Measurements from ENCODE around the gene GRIN3B. TPM values are rescaled to one million over a fixed set of nuclear protein-coding genes. Genes with fewer than 3 reads are reported as not detected.
A peak's percentile ranks its signal among the peaks of the same experiment; 100 is the strongest.

GRIN3B gene
- total and polyA plus RNA-seq, 4 donors, result 0.22 to 1.5 (median 0.80) TPM

- no peak for DNase-seq (ENCODE audit: low read depth in 4 of 6, low spot score in 6 of 6)
- 21% methylated on average over 30 of the region's 32 CpGs for WGBS (ENCODE audit: insufficient coverage)
- Histone ChIP-seq H3K4me3 (ENCODE audit: low read depth, low read length) (no peak overlapping the region), H3K36me3 (ENCODE audit: control insufficient read depth, insufficient read depth, low read length) (peaks cover 21% of the 10 kb centered on the region), H3K27ac (ENCODE audit: low read depth, low read length) (no peak overlapping the region), H3K4me1 (ENCODE audit: control insufficient read depth, insufficient read depth, low read length) (peaks cover 34% of the 10 kb centered on the region), H3K9me3 (ENCODE audit: control insufficient read depth, insufficient read depth, low read length) (no peaks in the 10 kb centered on the region), H3K27me3 (ENCODE audit: control insufficient read depth, insufficient read depth, low read length) (no peaks in the 10 kb centered on the region)
These were observed 19.9 kb upstream of the GRIN3B start for GRCh38 chr19:980133-980998.

- Histone ChIP-seq H3K36me3 (ENCODE audit: control insufficient read depth, insufficient read depth, low read length) (peaks cover 32% of the 10 kb centered on the region), H3K9me3 (ENCODE audit: control insufficient read depth, insufficient read depth, low read length) (no peaks in the 10 kb centered on the region), H3K4me3 (ENCODE audit: low read depth, low read length) (peak overlapping the region; percentile 24), H3K4me1 (ENCODE audit: control insufficient read depth, insufficient read depth, low read length) (peaks cover 34% of the 10 kb centered on the region), H3K27me3 (ENCODE audit: control insufficient read depth, insufficient read depth, low read length) (no peaks in the 10 kb centered on the region), H3K27ac (ENCODE audit: low read depth, low read length) (no peak overlapping the region)
- DNase-seq (ENCODE audit: low read depth in 4 of 6, low spot score in 6 of 6), result peak in 4 of 6 donors; percentile 40 to 82 (median 59)
- under 1% methylated on average over 43 of the region's 46 CpGs for WGBS (ENCODE audit: insufficient coverage)
These were observed 17.6 kb upstream of the GRIN3B start for GRCh38 chr19:982567-983170.

DNA sequence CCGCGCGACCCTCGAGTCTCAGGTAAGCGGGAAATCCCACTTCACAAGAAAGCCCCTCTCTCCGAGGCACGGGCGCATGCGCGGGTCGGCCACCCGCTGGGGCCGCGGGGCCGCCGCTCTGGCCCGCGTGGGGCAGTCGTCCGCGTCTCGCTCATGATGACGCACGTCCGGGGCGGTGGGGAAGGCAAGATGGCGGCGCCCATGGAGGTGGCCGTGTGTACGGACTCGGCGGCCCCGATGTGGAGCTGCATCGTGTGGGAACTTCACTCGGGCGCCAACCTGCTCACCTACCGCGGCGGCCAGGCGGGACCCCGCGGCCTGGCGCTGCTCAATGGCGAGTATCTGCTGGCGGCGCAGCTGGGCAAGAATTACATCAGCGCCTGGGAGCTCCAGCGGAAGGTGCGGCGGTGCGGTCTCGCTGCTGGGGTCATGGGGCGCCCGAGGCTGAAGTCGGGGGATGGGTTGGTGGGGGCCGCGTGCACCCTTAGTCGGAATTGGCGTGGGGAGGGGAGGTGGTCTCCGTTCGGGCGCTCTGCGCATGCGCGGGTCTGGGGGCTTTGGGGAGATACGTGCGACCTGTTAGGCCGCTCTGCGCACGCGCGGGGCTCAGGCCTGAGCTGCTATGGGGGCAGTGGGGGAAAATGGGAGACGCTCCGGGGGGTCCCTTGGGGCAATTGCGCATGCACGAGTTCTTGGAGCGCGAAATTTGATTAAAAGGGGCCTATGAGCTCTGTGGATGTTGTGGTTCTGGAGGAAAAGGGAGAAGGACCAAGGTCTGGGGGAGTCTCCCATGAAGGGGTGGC, 15.9 kb upstream of the GRIN3B start, which contains the start of gene WDR18:
Gene WDR18, plus strand, starts transcription at position 181 of the 803 bp plus-strand sequence. Its CDS starts 9 bp downstream, at position 190.
- under 1% methylated on average over 78 of the region's 78 CpGs for WGBS (ENCODE audit: insufficient coverage)
- peak within 1 kb of the TSS; percentile 88 for H3K27ac ChIP-seq (ENCODE audit: low read depth, low read length)
- H3K4me3 ChIP-seq (ENCODE audit: low read depth, low read length), result peak within 1 kb of the TSS; percentile 99

GRCh38 chr19:986083-986482, 14.1 kb upstream of the GRIN3B start:
- Histone ChIP-seq H3K4me1 (ENCODE audit: control insufficient read depth, insufficient read depth, low read length) (peaks cover 26% of the 10 kb centered on the region), H3K4me3 (ENCODE audit: low read depth, low read length) (no peak overlapping the region), H3K27ac (ENCODE audit: low read depth, low read length) (no peak overlapping the region), H3K27me3 (ENCODE audit: control insufficient read depth, insufficient read depth, low read length) (no peaks in the 10 kb centered on the region), H3K9me3 (ENCODE audit: control insufficient read depth, insufficient read depth, low read length) (no peaks in the 10 kb centered on the region), H3K36me3 (ENCODE audit: control insufficient read depth, insufficient read depth, low read length) (peaks cover 59% of the 10 kb centered on the region)
- 99% methylated on average over 10 of the region's 14 CpGs for WGBS (ENCODE audit: insufficient coverage)
- no peak for DNase-seq (ENCODE audit: low read depth in 4 of 6, low spot score in 6 of 6)

More for the DNA sequence above, 15.9 kb upstream of the GRIN3B start, which contains the start of gene WDR18:
- H3K4me1 ChIP-seq (ENCODE audit: control insufficient read depth, insufficient read depth, low read length), result peaks cover 33% of the 10 kb centered on the region
- peaks cover 46% of the 10 kb centered on the region for H3K36me3 ChIP-seq (ENCODE audit: control insufficient read depth, insufficient read depth, low read length)
- H3K9me3 ChIP-seq (ENCODE audit: control insufficient read depth, insufficient read depth, low read length), result no peaks in the 10 kb centered on the region
- H3K27me3 ChIP-seq (ENCODE audit: control insufficient read depth, insufficient read depth, low read length), result no peaks in the 10 kb centered on the region
- DNase-seq (ENCODE audit: low read depth in 4 of 6, low spot score in 6 of 6), result peak; percentile 80 to 99 (median 92)

DNA sequence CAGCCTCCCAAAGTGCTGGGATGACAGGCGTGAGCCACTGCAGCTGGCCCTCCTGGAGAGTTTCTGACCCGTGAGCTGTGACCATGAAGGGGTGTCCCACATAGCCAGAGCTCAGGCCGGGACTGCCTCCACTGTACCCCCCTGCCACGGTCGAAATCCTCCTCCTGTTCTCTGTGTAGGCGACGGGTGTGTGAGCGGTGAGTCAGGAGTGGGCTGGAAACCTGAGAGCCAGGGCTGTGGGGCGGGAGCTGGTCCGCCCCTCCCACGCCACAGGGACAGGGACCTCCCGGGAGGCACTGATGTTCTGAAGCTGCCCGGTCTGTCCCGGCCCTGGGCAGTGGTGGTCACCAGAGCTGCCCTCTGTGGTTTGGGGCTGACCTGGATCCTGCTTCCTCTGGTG, 12.1 kb upstream of the GRIN3B start:
- Histone ChIP-seq H3K27ac (ENCODE audit: low read depth, low read length) (no peak overlapping the region), H3K4me1 (ENCODE audit: control insufficient read depth, insufficient read depth, low read length) (peaks cover 18% of the 10 kb centered on the region), H3K36me3 (ENCODE audit: control insufficient read depth, insufficient read depth, low read length) (peaks cover 76% of the 10 kb centered on the region), H3K27me3 (ENCODE audit: control insufficient read depth, insufficient read depth, low read length) (no peaks in the 10 kb centered on the region), H3K4me3 (ENCODE audit: low read depth, low read length) (no peak overlapping the region), H3K9me3 (ENCODE audit: control insufficient read depth, insufficient read depth, low read length) (no peaks in the 10 kb centered on the region)
- 93% methylated on average over 14 of the region's 14 CpGs for WGBS (ENCODE audit: insufficient coverage)
- no peak for DNase-seq (ENCODE audit: low read depth in 4 of 6, low spot score in 6 of 6)

DNA sequence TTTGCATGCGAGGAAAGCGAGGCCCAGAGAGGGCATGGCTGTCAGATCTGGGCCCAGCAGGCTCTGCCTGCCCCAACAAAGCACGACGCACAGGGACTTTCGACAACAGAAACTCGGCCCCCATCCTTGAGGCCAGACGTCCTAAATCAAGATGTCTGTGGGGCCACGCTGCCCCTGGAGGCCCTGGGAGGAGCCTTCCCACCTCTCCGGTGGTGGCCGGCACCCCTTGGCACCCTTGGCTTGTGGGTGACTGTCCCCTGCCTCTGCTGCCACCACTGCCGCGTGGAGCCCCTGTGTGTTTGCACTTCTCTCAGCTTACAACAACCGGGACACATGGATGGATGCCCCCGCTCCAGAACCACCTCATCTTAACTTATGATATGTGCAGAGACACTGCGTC, 11.7 kb upstream of the GRIN3B start:
- no peak overlapping the region for H3K27ac ChIP-seq (ENCODE audit: low read depth, low read length)
- no peak for DNase-seq (ENCODE audit: low read depth in 4 of 6, low spot score in 6 of 6)
- no peaks in the 10 kb centered on the region for H3K9me3 ChIP-seq (ENCODE audit: control insufficient read depth, insufficient read depth, low read length)
- peaks cover 14% of the 10 kb centered on the region for H3K4me1 ChIP-seq (ENCODE audit: control insufficient read depth, insufficient read depth, low read length)
- H3K4me3 ChIP-seq (ENCODE audit: low read depth, low read length), result no peak overlapping the region
- WGBS (ENCODE audit: insufficient coverage), result 91% methylated on average over 15 of the region's 15 CpGs
- H3K27me3 ChIP-seq (ENCODE audit: control insufficient read depth, insufficient read depth, low read length), result no peaks in the 10 kb centered on the region
- peaks cover 80% of the 10 kb centered on the region for H3K36me3 ChIP-seq (ENCODE audit: control insufficient read depth, insufficient read depth, low read length)

DNA sequence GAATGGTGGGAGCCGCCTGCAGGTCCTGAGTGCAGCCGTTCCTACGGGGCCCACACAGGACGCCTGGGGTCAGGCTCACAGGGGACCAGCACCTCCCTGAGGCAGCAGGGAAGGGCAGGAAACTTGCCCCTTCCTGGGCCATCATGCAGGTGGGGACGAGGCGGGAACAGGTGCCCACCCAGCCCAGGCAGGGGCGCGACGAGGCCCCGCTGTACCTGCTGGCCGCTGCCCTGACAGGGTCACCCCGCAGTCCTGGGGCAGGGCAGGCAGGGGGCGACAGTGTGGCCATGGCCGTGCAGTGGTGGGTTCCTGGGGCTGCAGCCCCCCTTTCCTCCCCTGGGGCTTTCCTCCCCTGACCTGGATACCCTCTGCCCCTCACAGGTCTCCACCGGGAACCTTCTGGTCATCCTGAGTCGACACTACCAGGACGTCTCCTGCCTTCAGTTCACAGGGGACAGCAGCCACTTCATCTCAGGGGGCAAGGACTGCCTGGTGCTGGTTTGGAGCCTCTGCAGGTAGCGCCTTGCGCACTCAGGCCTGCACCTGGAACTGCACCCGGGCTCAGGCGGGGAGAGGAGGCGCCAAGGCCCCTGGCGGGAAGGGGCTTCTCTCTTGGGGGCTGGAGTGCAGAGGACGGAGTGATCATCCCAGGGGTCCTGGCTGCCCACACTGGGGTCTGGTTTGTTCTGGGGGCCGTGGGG, 10.7 kb upstream of the GRIN3B start:
- no peaks in the 10 kb centered on the region for H3K9me3 ChIP-seq (ENCODE audit: control insufficient read depth, insufficient read depth, low read length)
- H3K4me3 ChIP-seq (ENCODE audit: low read depth, low read length), result no peak overlapping the region
- peaks cover 88% of the 10 kb centered on the region for H3K36me3 ChIP-seq (ENCODE audit: control insufficient read depth, insufficient read depth, low read length)
- peaks cover 8% of the 10 kb centered on the region for H3K4me1 ChIP-seq (ENCODE audit: control insufficient read depth, insufficient read depth, low read length)
- no peaks in the 10 kb centered on the region for H3K27me3 ChIP-seq (ENCODE audit: control insufficient read depth, insufficient read depth, low read length)
- no peak for DNase-seq (ENCODE audit: low read depth in 4 of 6, low spot score in 6 of 6)
- H3K27ac ChIP-seq (ENCODE audit: low read depth, low read length), result no peak overlapping the region
- WGBS (ENCODE audit: insufficient coverage), result 91% methylated on average over 25 of the region's 25 CpGs

DNA sequence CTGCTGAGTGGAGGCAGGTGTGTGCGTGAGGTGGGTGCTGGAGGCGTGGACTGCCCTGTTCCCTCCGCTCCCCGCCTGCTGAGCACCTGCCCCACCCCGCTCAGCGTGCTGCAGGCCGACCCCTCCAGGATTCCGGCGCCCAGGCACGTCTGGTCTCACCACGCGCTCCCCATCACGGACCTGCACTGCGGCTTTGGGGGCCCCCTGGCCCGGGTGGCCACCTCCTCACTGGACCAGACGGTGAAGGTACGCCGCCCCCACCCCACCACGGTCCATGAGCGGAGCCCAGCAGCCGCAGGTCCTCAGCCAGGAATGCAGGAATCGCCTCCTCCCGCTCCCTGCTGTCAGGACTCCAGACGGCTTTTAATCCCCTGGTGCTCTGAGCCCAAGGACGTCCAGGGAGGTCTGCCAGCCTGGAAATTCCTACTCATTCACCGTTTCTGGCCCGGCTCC, 10.1 kb upstream of the GRIN3B start:
- H3K4me1 ChIP-seq (ENCODE audit: control insufficient read depth, insufficient read depth, low read length), result peaks cover 3% of the 10 kb centered on the region
- no peaks in the 10 kb centered on the region for H3K9me3 ChIP-seq (ENCODE audit: control insufficient read depth, insufficient read depth, low read length)
- no peak for DNase-seq (ENCODE audit: low read depth in 4 of 6, low spot score in 6 of 6)
- 93% methylated on average over 27 of the region's 27 CpGs for WGBS (ENCODE audit: insufficient coverage)
- peaks cover under 1% of the 10 kb centered on the region for H3K27me3 ChIP-seq (ENCODE audit: control insufficient read depth, insufficient read depth, low read length)
- H3K27ac ChIP-seq (ENCODE audit: low read depth, low read length), result no peak overlapping the region
- H3K4me3 ChIP-seq (ENCODE audit: low read depth, low read length), result no peak overlapping the region
- H3K36me3 ChIP-seq (ENCODE audit: control insufficient read depth, insufficient read depth, low read length), result peaks cover 94% of the 10 kb centered on the region

GRCh38 chr19:990746-991145, 9.5 kb upstream of the GRIN3B start:
- 97% methylated on average over 23 of the region's 23 CpGs for WGBS (ENCODE audit: insufficient coverage)
- no peak overlapping the region for H3K27ac ChIP-seq (ENCODE audit: low read depth, low read length)

More at GRCh38 chr19:990746-991145, 9.5 kb upstream of the GRIN3B start:
- H3K4me1 ChIP-seq (ENCODE audit: control insufficient read depth, insufficient read depth, low read length), result peaks cover 7% of the 10 kb centered on the region
- peaks cover 97% of the 10 kb centered on the region for H3K36me3 ChIP-seq (ENCODE audit: control insufficient read depth, insufficient read depth, low read length)
- peaks cover 6% of the 10 kb centered on the region for H3K27me3 ChIP-seq (ENCODE audit: control insufficient read depth, insufficient read depth, low read length)
- DNase-seq (ENCODE audit: low read depth in 4 of 6, low spot score in 6 of 6), result no peak
- no peak overlapping the region for H3K4me3 ChIP-seq (ENCODE audit: low read depth, low read length)
- no peaks in the 10 kb centered on the region for H3K9me3 ChIP-seq (ENCODE audit: control insufficient read depth, insufficient read depth, low read length)
